SIG-M5 treated with dmso at 0.1 percent for 504 hours (cell line): ENCODE results near the gene LRRC49.

ENCODE experiments used
- DNase-seq: peaks from one replicate; lab custom pipeline; 2025; ENCODE audit not compliant: unreplicated experiment; lab: John Stamatoyannopoulos, UW

The LRRC49 gene

GRCh38 chr15:71050461-71050860 is 157.8 kb downstream of the LRRC49 start:
- DNase-seq, result no peak

DNA sequence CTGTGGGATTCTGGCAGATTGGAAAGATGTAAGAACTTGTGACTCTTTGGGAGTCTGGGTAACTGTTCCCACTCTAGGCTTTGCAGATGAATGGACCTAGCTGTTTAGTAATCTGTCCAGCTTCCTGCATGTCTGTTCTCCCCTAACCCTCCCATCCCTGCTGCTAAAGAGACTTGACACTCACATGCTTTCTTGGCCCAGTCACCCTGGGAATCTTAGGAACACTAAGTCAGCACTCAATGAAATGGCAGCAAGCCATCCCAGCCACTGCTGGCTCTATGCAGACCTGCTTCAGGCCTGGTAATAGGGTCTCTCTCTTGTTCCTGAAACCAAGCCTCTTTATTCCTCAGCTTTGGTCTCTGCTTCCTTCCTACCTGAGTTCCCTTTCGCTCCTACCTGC is 158.9 kb downstream of the LRRC49 start:
- no peak for DNase-seq

DNA sequence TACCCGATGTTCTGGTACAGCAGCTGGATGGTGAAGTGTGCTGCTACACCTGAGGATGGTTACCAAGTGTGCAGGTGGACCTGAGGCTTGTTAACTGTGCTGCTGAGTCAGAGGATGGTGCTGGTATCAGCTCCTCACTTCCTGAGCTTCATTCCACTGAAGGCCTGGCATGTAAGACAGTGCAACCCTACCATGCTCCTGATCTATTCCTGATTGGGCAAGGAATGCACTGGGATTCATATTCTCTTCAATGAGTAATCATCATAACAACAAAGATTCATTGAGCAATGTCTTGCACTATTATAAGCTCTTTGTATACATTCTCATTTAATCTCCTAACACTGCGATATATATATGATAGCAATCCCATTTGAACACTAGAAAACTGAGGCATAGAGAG is 159.7 kb downstream of the LRRC49 start:
- no peak for DNase-seq

GRCh38 chr15:71054286-71054952 is 161.8 kb downstream of the LRRC49 start:
- DNase-seq, result no peak

GRCh38 chr15:71055461-71055860 is 162.8 kb downstream of the LRRC49 start:
- DNase-seq, result no peak

DNA sequence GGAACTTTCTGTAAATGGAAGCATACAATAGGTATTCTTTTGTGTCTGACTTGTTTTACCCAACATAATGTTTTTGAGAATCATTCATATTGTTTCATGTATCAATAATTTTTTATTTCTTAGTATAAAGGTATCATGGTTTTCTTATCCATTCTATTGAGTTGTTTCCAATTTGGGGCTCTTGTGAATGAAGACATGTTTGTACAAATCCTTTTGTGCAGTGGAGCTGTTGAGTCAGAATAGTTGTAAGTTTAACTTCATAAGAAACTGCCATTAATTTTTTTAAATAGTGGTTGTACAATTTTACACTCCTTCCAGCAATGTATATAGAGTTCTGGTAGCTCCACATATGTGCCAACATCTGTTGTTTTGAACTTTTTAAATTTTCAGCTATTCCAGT is 163.5 kb downstream of the LRRC49 start:
- DNase-seq, result no peak

- no peak for DNase-seq
These were observed 164.5 kb downstream of the LRRC49 start for GRCh38 chr15:71057143-71057542.

- no peak for DNase-seq
These were observed 165.0 kb downstream of the LRRC49 start for GRCh38 chr15:71057581-71057980.

DNA sequence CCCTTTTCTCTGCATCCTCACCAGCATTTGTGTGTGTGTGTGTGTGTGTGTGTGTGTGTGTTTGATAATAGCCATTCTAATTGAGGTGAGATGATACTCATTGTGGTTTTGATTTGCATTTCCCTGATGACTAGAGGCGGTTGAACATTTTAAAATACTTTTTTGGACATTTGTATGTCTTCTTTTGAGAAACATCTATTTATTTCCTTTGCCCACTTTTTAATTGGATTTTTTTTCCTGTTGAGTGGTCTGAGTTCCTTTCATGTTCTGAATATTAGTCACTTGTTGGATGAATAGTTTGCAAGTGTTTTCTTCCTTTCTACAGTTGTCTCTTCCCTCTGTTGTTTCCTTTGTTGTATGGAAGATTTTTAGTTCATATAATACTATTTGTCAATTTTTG is 168.4 kb downstream of the LRRC49 start:
- no peak for DNase-seq

- DNase-seq, result no peak
These were observed 174.4 kb downstream of the LRRC49 start for GRCh38 chr15:71066983-71067382.

DNA sequence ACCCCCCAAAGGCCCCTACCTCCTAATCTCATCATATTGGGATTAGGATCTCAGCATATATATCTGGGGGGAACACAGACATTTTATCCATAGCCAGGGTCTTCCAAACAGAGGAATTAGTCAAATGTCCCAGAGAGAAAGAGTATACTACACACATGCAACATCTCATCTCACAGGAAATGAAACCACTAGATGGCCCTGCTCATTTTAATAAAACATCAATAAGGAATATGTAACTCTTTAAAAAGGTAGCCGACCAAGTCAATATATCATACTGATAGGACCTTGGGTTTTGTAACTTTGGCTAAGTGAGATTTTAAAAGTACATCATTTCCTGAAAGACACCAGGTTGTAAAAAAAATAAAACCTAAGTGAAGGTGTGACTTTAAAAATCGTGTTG is 177.1 kb downstream of the LRRC49 start:
- no peak for DNase-seq

GRCh38 chr15:71071529-71071928 is 178.9 kb downstream of the LRRC49 start:
- DNase-seq, result no peak

- no peak for DNase-seq
These were observed 179.8 kb downstream of the LRRC49 start for GRCh38 chr15:71072423-71072822.

DNA sequence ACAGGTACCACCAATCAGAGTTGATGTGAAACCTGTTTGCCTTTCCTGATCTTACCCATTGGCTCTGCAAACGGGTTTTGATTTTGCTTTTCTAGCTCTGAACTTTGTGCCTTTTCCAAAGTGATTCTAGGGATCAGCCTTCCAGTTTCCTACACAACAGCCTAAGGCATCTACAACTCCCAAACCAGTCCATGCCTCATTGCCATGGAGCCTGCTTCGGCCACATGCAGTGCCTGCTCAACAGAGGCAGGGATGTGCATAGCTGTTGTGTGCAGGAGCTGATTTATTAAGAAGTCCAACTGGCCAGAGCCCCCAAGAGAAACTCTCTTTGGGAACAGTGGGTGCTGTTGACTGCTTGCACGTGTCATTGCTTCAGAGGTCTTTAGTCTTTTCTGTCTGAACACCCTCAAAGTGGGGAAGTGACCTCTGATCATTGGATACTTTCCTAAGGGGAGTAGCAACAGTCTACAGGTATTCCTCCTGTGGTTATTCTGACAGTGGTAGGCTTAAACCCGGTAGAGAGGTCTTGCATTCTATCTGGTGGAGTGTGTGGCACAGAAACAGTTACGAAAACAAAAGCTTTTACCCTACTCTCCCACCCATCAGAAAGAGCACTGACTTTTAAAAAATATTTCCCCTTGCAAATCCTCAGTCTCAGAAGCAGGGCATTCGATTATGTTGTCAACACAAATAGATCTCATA is 186.0 kb downstream of the LRRC49 start:
- no peak for DNase-seq

- peak; percentile 16 for DNase-seq
These were observed 186.8 kb downstream of the LRRC49 start for GRCh38 chr15:71079208-71080044.

GRCh38 chr15:71080166-71080565 is 187.5 kb downstream of the LRRC49 start:
- DNase-seq, result no peak

GRCh38 chr15:71080705-71081104 is 188.1 kb downstream of the LRRC49 start:
- no peak for DNase-seq

DNA sequence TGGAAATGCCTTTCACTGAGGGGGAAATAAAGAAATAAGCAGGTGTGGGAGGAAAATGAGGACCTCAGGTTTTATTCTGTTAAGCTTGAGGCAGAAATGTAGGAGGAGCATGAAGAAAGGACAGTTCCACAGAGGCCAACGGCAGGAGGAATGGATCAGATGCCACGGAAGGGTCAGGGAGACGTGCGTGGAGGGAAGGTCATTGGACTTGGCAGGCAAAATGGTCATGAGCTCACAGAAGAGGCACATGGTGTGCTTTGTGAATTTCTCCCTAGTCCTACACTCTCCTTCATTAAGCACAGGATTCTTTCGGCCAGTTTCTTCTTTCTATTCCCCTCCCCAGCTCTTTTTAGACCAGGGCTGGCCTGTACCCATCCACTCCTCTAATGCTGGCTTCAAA is 190.2 kb downstream of the LRRC49 start:
- DNase-seq, result no peak

- DNase-seq, result no peak
These were observed 190.7 kb downstream of the LRRC49 start for GRCh38 chr15:71083349-71083748.

DNA sequence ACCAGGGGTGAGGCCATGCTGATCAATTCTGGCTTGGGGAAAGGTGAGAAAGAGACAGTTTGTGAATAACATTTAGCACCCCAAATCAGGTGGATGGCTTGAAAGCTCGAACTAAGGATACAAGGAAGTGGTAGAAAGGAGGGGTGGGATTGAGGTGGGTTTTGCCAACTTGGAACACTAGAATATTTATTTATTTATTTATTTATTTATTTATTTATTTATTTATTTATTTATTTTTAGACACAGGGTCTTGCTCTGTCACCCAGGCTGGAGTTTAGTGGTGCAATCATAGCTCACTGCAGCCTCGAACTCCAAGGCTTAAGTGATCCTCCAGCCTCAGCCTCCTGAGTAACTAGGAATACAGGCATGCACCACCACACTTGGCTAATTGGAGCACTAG is 191.6 kb downstream of the LRRC49 start:
- no peak for DNase-seq

GRCh38 chr15:71085809-71086208 is 193.2 kb downstream of the LRRC49 start:
- DNase-seq, result no peak

- no peak for DNase-seq
These were observed 195.5 kb downstream of the LRRC49 start for GRCh38 chr15:71088155-71088554.
